ENCODE results near the gene ATP6V0B. TPM values are rescaled to one million over a fixed set of nuclear protein-coding genes. Genes with fewer than 3 reads are reported as not detected.

The ATP6V0B gene
- total and polyA plus RNA-seq, 10 of the 15 experiments (the other 5 are each of a cell fraction or from before 2014, with no cell fraction given): 65.3 to 250 (median 144) TPM

DNA sequence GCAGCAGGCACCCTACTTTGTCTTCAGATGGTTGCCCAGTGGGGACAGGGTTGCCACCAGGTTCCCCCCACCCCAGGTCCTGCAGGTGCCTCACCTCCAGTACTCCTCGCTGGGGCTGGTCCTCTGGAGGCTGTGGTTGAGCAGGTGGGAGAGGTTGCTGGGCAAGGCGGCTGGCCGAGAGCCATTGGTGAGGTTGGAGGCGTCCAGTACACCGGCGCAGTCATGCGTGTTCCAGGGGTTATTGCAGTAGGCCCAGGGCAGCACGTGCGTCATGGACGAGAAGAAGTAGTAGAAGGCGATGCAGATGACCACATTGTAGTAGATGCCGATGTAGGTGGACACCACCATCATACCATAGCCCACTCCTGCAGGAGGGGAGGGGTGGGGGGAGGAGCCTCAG, 33.5 kb downstream of the ATP6V0B start:
- Histone ChIP-seq H3K4me2 (ENCODE audit: control insufficient read depth, insufficient read depth) (no peak overlapping the region), H2AFZ (ENCODE audit: control insufficient read depth, low read depth, low read length) (no peak overlapping the region), H3K27ac (ENCODE audit: control insufficient read depth, insufficient read depth) (no peak overlapping the region), H3K79me2 (ENCODE audit: control insufficient read depth, insufficient read depth, low read length) (no peaks in the 10 kb centered on the region), H3K4me1 (ENCODE audit: control insufficient read depth, insufficient read depth, low read length) (no peaks in the 10 kb centered on the region), H3K4me3 (no peak overlapping the region), H3K36me3 (ENCODE audit: control insufficient read depth in 2 of 2, insufficient read depth in 2 of 2, low read length in 1 of 2) (no peaks in the 10 kb centered on the region), H3K9me3 (replicated peaks; ENCODE audit: control insufficient read depth, insufficient read depth, low read length) (no peaks in the 10 kb centered on the region), H4K20me1 (ENCODE audit: control insufficient read depth, insufficient read depth) (no peaks in the 10 kb centered on the region), H3K9ac (ENCODE audit: control insufficient read depth, insufficient read depth, low read length) (no peak overlapping the region), H3K27me3 (replicated peaks in 1 of 2; ENCODE audit: control insufficient read depth in 2 of 2, insufficient read depth in 2 of 2, low read length in 1 of 2) (no peaks in the 10 kb centered on the region; a peak in 1 of 4 replicates)
- intact Hi-C loops (cut with micrococcal nuclease; ENCODE audit: unreplicated experiment) (no loop called here), in situ Hi-C loops (cut with MboI) (no loop called here)
- ChIA-PET RAD21 (ENCODE audit: unreplicated experiment) (no interaction called here), CTCF (interaction anchor here (7.3 kb wide), 1 partner anchor 37 kb away, joined by 167 read pairs; no protein-coding TSS in a partner anchor), SMC1A (ENCODE audit: uncharacterized antibody, unreplicated experiment) (interaction anchor here (1.9 kb wide), 1 partner anchor 28 kb away, joined by 7 read pairs; no protein-coding TSS in a partner anchor), POLR2A (no interaction called here)
- BruUV-seq (replicated peaks): no TSS peak
- WGBS (ENCODE audit: insufficient coverage, insufficient replicate concordance, low lambda C conversion rate, missing lambda C conversion rate): 76% methylated on average over 12 of the region's 12 CpGs
- FAIRE-seq (no peak), DNase-seq (ENCODE audit: low read depth, low spot score) (no peak), ATAC-seq (no peak)
- TF ChIP-seq FOS (IDR thresholded peaks at IDR 0.05; ENCODE audit: borderline replicate concordance, extremely low read depth, insufficient read length) (no peak), TCF3 (IDR thresholded peaks at IDR 0.05; ENCODE audit: borderline replicate concordance, insufficient read depth, low read depth, low read length) (no peak), BCL11A (IDR thresholded peaks at IDR 0.05; ENCODE audit: low read depth, low read length) (no peak), MEF2B (IDR thresholded peaks at IDR 0.05; ENCODE audit: partially characterized antibody, poor library complexity, severe bottlenecking) (no peak), SMAD5 (IDR thresholded peaks at IDR 0.05; ENCODE audit: low read depth) (no peak), POLR2A (IDR thresholded peaks at IDR 0.05; ENCODE audit: low read depth, low read length) (no peak), PML (IDR thresholded peaks at IDR 0.05; ENCODE audit: low read length) (no peak), EED (IDR thresholded peaks at IDR 0.05; ENCODE audit: low read depth) (no peak), ATF7 (IDR thresholded peaks at IDR 0.05; ENCODE audit: low read depth) (no peak)
- TF ChIP-seq, protein P1, sequence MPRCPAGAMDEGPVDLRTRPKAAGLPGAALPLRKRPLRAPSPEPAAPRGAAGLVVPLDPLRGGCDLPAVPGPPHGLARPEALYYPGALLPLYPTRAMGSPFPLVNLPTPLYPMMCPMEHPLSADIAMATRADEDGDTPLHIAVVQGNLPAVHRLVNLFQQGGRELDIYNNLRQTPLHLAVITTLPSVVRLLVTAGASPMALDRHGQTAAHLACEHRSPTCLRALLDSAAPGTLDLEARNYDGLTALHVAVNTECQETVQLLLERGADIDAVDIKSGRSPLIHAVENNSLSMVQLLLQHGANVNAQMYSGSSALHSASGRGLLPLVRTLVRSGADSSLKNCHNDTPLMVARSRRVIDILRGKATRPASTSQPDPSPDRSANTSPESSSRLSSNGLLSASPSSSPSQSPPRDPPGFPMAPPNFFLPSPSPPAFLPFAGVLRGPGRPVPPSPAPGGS (IDR thresholded peaks at IDR 0.05; ENCODE audit: borderline replicate concordance, insufficient read depth, low read depth, low read length, poor library complexity, severe bottlenecking): no peak
- TF ChIP-seq, protein P2, sequence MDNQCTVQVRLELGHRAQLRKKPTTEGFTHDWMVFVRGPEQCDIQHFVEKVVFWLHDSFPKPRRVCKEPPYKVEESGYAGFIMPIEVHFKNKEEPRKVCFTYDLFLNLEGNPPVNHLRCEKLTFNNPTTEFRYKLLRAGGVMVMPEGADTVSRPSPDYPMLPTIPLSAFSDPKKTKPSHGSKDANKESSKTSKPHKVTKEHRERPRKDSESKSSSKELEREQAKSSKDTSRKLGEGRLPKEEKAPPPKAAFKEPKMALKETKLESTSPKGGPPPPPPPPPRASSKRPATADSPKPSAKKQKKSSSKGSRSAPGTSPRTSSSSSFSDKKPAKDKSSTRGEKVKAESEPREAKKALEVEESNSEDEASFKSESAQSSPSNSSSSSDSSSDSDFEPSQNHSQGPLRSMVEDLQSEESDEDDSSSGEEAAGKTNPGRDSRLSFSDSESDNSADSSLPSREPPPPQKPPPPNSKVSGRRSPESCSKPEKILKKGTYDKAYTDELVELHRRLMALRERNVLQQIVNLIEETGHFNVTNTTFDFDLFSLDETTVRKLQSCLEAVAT (IDR thresholded peaks at IDR 0.05): no peak
- TF ChIP-seq, protein P3, sequence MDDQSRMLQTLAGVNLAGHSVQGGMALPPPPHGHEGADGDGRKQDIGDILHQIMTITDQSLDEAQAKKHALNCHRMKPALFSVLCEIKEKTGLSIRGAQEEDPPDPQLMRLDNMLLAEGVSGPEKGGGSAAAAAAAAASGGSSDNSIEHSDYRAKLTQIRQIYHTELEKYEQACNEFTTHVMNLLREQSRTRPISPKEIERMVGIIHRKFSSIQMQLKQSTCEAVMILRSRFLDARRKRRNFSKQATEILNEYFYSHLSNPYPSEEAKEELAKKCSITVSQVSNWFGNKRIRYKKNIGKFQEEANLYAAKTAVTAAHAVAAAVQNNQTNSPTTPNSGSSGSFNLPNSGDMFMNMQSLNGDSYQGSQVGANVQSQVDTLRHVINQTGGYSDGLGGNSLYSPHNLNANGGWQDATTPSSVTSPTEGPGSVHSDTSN (IDR thresholded peaks at IDR 0.05; ENCODE audit: insufficient replicate concordance, low read depth, low read length): no peak
- TF ChIP-seq, protein P4, sequence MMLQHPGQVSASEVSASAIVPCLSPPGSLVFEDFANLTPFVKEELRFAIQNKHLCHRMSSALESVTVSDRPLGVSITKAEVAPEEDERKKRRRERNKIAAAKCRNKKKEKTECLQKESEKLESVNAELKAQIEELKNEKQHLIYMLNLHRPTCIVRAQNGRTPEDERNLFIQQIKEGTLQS (IDR thresholded peaks at IDR 0.05; ENCODE audit: borderline replicate concordance, extremely low read depth, low read depth, low read length): no peak

Measured in GM12878 (cell line).